H1 (cell line): ENCODE data around the gene CD81. TPM values are rescaled to one million over a fixed set of nuclear protein-coding genes. Genes with fewer than 3 reads are reported as not detected.
A peak's percentile ranks its signal among the peaks of the same experiment; 100 is the strongest.

ENCODE experiments used
- ATF3 ChIP-seq: IDR thresholded peaks from 2 replicates; pipeline ENCODE4 v1.6.1; 2011; ENCODE audit warnings: low read depth, mild to moderate bottlenecking, low read length; ENCODE audit not compliant: insufficient read depth
- CHD7 ChIP-seq: fragments of 300-600 bp; sonication (generic); IDR thresholded peaks from 2 replicates; pipeline ENCODE4 v1.7.1; 2012; ENCODE audit warnings: low read length, moderate library complexity, mild to moderate bottlenecking, inconsistent platforms; ENCODE audit not compliant: insufficient replicate concordance
- EP300 ChIP-seq, 2 experiments: IDR thresholded peaks; 1 replicate in 1 of 2; 2 replicates in 1 of 2; pipeline ENCODE4 v1.6.1; 2011 to 2012; ENCODE audit warnings: low read depth in 2 of 2, low read length in 2 of 2, mild to moderate bottlenecking in 2 of 2, borderline replicate concordance in 1 of 2, inconsistent platforms in 1 of 2, moderate library complexity in 1 of 2
- HDAC6 ChIP-seq: IDR thresholded peaks from one replicate; pipeline ENCODE4 v1.7.1; 2012; ENCODE audit warnings: low read depth, mild to moderate bottlenecking, inconsistent platforms, low read length, moderate library complexity
- PHF8 ChIP-seq: fragments of 200-600 bp; sonication (generic); conservative IDR thresholded peaks from 2 replicates; pipeline ENCODE4 v1.7.1; 2012; ENCODE audit warnings: low read depth, mild to moderate bottlenecking, inconsistent platforms, low read length, moderate library complexity
- TAF1 ChIP-seq: IDR thresholded peaks from 2 replicates; pipeline ENCODE4 v1.6.1; 2011; ENCODE audit warnings: mild to moderate bottlenecking, low read depth, low read length
- TAF7 ChIP-seq: optimal IDR thresholded peaks from 2 replicates; pipeline ENCODE3; 2011; ENCODE audit warnings: low read depth, mild to moderate bottlenecking, inconsistent platforms, low read length, moderate library complexity, borderline replicate concordance
- YY1 ChIP-seq: IDR thresholded peaks from 2 replicates; pipeline ENCODE4 v1.6.1; 2011; ENCODE audit warnings: low read depth, mild to moderate bottlenecking, low read length
- polyA plus RNA-seq, 7 experiments: library from polyadenylated mRNA; depleted of rRNA in 3 of 7; stranded (reverse) in 5 of 7; unstranded in 2 of 7; fragments of >200 nt in 5 of 7; fragments of 200-250 nt in 2 of 7; gene quantifications; 1 replicate in 5 of 7; 2 replicates in 1 of 7; 4 replicates in 1 of 7; pipeline versions ENCODE4 v1.2.1 to v1.2.3, GENCODE V29; 2011 to 2013; ENCODE audit warnings: missing spikeins in 2 of 7, mixed read lengths in 2 of 7
- total RNA-seq: library from RNA; stranded (reverse); fragmentation: NEBNext Ultra II Directional; extraction: Animal tissue kit (Norgen Biotek cat#: 25700); gene quantifications from 2 replicates; pipeline ENCODE4 v1.2.1, GENCODE V29; 2021

Gene CD81
- total and polyA plus RNA-seq, 2 of the 8 experiments (the other 6 are each of a cell fraction or from before 2014, with no cell fraction given), result 238 to 309 TPM

- TF ChIP-seq CHD7 (no peak), ATF3 (no peak), PHF8 (no peak), TAF1 (no peak), HDAC6 (no peak), EP300 (IDR thresholded peaks at IDR 0.05; ENCODE audit: borderline replicate concordance in 1 of 2, low read depth in 2 of 2, low read length in 2 of 2) (no peak), TAF7 (no peak), YY1 (peak; percentile 52; the same call in 1 of the 2 replicates)
These were observed 22.5 kb downstream of the CD81 start (continued) for GRCh38 chr11:2399488-2400068.
